Fibroblast of the conjunctiva (primary cell): ENCODE results near the gene PRM3.

Source experiments
- DNase-seq: peaks from one replicate; pipeline ENCODE4 v3.0.0-alpha.2; 2010; ENCODE audit warnings: low read depth

Gene PRM3

DNA sequence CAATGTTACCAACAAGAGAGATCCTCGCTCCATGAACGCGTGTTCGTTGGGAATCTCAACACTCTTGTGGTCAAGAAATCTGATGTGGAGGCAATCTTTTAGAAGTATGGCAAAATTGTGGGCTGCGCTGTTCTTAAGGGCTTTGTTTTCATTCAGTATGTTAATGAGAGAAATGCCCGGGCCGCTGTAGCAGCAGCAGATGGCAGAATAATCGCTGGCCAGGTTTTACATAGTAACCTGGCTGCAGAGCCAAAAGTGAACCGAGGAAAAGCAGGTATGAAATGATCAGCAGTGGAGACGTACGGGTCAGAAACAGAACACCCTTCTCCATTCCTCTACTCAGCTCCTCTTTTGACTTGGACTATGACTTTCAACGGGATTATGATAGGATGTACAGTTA lies 30.8 kb downstream of the PRM3 start:
- DNase-seq, result no peak

DNA sequence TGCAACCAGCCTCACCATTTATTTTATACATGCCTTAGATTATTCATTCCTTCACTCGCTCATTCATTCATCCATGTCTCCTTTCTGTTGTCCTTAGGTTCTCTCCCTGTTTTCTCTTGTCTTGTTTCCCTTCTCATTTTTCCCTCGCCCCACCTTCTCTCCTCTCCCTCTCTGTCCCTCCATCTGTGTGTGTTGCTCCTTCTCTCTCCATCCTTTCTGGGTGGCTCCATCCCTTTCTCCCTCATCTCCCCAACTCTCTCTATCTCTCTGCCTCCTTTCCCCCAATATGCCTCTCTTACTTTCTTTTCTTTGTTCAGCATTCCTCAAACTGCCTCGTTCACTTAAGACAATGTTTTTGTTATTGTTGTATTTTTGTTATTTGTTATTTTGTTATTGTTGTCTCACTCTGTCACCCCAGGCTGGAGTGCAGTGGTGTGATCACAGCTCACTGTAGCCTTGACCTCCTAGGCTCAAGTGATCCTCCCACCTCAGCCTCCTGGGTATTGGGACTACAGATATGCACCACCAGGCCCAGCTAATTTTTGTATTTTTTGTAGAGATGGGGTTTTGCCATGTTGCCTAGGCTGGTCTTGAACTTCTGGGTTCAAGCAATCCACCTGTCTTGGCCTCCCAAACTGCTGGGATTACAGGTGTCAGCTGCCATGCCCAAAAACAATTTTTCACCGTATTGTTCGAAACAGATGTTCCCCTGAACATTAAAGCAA lies 31.8 kb downstream of the PRM3 start:
- DNase-seq, result no peak

DNA sequence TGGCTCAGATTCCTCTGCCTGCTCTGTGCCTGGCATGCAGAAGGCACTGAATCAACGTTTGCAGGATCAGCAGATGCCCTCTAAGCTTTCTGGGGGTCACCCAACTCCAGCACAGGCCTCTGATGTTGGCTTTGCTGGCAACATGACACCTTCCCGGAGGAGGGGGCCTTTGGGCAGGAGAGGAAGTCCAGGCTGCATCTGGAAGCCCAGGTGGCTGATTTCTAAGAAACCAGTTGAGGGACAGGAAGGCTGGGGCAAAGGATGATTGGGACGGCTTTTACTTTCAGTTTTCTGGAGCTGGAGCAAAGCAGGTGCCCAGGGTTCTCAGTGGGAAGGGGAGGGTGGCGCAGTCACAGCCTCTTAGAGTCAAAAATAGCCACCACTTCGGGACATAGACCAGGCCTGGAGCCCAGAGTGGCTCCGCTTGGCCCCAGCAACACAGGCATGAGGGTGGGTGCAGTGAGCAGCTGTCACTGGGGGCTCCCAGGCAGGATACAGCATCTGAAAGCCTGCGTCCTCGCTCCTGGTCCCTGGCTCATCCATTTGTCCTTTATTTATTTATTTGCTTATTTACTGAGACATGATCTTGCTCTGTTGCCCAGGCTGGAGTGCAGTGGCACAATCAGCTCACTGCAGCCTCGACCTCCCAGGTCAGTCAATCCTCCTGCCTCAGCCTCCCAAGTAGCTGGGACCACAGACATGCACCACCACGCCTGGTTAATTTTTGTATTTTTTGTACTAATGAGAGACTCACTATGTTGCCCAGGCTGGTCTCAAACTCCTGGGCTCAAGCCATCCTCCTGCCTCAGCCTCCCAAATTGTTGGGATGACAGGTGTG lies 32.6 kb downstream of the PRM3 start:
- no peak for DNase-seq

DNA sequence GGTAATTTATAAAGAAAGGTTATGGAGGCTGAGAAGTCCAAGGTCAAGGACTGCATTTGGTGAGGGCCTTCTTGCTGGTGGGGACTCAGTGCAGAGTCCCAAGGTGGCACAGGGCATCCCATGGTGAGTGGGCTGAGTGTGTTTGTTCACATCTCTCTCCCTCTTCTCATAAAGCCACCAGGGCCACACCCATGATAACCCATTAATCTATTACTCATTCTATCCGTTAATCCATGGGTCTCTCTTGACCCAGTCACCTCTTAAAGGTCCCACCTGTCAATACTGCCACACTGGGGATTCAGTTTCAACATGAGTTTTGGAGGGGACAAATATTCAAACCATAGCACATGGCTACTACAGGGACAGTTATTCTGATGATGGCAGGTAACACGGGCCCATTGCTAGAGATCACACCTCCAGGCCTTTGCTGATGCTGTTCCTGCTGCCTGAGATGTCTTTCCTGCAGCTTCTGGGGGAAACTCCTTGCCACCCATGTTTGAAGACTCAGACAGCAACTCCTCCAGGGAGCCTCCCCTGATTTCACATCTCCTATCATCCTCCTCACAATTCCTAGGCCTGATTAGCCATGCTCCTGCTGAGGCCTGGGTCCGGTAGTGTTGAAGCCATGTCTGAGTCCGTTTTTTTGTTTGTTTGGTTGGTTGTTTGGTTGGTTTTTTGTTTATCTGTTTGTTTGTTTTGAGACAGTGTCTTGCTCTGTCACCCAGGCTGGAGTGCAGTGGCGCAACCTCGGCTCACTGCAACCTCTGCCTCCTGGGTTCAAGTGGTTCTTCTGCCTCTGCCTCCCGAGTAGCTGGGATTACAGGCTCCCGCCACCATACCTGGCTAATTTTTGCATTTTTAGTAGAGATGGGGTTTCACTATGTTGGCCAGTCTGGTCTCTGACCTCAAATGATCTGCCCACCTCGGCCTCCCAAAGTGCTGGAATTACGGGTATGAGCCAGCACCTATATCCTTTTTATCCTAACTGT lies 33.5 kb downstream of the PRM3 start:
- DNase-seq, result no peak

DNA sequence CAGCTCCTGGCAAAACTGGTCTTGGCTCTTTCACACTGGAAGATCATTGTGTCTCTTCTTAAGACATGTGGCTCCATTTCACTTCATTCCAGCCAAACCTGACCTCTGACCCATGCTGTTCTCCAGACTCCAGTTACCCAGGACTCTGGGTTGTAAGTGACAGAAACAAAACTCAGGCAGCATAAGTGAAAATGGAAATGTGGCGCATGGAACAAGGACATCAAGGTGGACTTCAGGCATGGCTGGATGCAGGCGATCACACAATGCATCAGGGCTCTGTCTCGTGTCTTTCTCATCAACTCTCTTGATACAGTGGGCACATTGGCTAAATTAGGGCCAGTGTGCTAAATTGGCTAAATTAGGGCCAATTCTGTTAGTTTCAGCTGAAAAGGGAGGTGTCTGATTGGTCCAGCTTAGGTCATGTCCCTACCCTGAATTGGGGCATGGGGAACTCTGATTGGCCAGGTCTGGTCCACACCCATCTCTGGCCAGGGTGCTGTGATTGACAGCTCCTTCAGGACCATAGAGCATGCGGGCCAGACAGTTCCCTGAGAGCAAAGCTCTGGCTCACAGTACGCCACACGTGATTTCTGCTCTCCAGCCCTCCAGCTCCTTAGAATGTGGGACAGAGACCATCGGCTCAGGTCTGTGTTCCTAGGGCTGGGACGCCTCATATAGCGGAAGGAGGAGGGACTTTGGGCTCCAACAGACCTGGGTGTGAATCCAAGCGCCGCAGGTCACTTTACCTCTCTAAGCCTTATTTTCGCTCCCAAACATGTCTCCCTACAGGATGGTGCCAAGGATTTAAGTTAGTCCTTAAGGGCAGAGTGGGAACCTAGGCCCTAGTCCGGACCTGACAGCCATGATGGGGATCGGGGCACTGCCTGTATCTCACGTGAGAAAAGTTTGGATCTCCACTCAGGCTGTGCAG lies 34.9 kb downstream of the PRM3 start:
- DNase-seq, result no peak

DNA sequence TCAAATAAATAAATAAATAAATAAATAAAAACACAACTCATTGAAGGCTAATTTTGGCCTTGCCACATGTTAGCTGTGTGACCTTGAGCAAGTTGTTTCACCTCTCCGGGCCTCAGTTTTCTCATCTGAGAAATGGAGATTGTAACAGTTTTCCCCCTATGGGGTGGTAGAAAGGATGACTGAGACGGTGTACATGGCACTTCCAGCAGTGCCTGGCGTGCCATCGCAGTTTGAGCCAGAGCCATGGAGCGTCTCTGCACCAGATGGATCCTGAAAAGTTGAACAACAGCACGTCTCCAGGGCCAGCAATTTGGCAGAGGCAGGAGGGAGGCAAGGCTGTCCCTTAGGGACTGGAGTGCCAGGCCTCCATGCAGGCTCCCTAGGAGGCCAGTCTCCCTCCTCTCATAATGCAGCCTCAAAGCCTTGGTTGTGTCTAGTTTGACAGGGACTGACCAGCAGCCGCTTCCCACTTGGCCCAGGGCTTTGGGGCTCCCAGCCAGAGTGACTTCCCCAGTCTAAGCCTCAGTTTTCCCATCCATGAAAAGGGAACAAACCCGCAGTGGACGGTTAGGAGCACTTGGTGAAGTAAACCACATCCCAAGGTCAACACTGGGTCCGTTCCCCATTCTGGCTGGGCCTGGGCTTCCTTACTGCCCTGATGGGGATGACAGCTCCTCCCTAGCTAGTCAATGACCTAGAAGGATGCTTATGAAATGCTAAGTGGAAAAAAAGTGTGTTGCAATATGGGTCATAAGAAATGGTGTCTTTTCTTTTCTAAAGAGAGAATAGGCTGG lies 36.8 kb downstream of the PRM3 start:
- DNase-seq, result no peak

DNA sequence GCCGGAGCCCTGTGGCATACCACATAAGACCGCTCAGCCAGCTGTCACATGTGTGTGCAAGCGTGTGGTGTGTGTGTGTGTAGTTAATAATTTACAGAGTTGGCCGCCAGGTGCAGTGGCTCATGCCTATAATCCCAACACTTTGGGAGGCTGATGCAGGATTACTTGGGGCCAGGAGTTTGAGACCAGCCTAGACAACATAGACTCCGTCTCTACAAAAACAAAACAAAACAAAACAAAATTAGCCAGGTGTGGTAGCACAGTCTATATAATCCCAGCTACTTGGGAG lies 37.8 kb downstream of the PRM3 start:
- no peak for DNase-seq

DNA sequence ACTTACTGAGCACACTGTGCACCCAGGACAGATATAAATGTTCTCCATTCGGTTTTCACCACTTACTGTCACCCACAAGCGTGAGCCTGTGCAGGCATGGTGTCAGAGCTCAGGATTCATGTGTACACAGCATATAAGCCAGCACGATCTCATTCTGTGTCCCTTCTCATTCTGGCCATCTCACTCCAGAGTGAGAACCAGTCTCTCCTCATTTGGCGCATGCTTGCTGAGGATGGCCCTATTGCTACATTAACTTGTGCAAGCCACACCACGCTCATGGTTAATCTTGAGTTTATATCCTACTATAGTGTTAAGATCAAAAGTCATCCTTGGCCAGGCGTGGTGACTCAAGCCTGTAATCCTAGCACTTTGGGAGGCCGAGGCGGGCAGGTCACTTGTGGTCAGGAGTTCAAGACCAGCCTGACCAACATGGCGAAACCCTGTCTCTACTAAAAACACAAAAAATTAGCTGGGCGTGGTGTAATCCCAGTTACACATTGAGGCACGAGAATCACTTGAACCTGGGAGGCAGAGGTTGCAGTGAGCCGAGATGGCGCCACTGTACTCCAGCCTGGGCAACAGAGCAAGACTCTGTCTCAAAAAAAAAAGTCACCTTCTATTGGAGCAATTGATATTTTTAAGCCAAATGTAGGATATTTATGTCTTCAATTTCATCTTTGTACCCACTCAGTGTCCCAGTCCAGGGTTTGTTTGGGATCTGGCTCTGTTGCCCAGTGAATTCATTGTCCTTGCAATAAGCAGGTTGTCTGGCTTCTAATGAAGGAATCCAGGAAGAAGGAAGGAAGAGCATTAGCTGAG lies 38.3 kb downstream of the PRM3 start:
- DNase-seq, result no peak

DNA sequence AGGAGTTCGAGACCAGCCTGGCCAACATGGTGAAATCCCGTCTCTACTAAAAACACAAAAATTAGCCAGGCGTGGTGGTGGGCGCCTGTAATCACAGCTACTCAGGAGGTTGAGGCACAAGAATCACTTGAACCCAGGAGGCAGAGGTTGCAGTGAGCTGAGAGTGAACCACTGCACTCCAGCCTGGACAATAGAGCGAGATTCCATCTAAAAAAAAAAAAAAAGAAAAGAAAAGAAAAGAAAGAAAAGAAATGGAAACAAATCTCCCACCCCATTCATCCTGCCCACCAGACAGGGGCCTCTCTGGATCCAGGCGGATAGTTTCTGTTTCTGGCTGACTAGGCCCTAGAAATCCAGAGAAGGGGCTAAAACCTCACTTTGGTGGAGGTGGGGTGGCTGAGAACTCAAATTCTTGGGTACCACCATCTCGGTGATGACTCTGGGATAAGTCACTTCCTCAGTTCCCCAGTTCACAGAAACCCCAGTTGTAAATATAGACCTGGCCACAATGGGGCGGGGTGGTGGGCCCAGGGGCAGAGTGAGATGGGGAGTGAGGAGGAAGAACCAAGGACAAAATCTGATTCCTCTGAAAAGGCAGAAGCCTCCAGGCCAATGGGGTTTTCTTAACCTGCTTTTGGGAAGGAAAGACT lies 39.6 kb downstream of the PRM3 start:
- DNase-seq, result no peak

DNA sequence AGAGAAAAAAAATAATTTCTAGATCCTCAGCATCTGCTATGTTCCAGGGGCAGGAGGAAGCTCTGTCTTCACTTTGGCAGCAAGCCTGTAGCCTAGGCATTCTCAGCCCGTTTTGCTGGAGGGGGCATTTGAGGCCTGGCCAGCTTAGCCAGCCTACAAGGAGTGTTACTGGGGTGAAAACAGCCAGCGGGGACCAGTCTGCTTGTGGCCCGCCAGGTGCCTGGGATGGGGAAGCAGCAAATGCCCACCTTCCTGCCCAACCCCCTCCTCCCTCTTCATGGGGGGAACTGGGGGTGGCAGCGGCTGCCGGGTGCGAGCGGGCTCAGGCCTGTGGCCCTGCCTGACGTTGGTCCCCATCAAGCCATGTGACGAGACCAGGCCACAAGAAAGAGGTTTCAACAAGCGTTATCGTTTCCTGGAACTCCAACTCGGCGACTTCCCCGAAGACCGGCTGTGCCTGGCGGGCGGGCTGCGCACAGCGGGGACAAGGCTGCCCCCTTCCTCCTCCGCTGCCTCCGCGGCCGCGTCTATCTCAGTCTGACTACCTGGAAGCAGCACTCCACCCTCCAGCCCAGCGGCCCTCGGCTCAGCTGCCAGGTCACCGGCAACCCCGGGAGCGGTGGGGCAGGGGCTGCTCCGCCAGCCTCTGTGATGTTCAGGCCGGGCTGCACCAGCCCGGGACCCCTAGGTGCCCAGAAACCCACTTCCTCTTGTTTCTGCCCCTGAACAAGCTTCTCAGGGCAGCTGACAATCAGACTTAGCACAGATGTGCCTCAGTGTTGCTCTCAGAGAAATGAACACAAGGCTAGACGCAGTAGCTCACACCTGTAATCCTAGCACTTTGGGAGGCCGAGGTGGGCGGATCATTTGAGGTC lies 40.3 kb downstream of the PRM3 start:
- DNase-seq, result no peak

DNA sequence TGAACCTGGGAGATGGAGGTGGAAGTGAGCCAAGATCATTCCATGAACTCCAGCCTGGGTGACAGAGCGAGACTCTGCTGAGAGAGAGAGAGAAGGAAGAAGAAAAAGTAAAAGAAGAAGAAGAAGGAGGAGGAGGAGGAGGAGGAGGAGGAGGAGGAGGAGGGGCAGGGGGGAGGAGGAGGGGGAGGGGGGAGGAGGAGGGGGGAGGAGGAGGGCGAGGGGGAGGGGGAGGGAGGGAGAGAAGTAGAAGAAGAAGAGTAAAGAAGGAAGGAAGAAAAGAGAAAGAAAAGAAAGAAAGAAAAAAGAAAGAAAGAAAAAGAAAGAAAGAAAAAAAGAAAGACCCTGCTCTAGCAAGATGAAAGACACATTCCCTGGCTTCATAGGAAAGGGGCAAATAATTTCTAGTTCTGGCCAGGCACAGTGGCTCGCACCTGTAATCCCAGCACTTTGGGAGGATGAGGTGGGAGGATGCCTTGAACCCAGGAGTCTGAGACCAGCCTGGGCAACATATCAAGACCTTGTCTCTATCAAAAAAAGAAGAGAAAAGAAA lies 41.1 kb downstream of the PRM3 start:
- DNase-seq, result no peak

DNA sequence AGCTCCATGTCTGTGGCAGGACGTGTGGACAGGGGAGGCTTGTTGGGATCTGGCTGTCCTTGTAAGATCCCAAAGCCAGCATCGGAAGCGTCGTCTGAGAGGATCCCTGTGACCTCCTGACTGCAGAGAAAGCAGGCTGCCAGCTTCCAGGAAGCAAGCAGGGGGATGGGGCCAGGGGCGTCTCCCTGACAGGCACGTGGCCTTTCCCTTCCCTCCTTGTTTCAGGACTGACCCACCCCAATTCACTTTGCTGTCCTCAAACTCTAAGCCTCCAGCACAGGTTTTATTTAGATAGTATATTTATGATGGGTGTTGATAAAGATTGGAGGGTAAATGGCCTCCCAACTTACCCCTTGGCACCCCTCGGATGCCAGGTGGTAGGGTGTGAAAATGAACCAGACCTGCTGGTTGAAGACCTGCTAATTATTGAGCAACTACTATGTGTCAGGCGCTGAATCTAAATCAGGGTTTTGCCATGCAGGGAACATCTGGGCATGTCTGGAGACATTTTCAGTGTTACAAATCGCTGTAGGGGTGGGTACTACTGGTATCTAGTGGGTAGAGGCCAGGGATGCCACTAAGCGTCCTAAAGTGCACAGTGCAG lies 42.0 kb downstream of the PRM3 start:
- DNase-seq, result no peak

DNA sequence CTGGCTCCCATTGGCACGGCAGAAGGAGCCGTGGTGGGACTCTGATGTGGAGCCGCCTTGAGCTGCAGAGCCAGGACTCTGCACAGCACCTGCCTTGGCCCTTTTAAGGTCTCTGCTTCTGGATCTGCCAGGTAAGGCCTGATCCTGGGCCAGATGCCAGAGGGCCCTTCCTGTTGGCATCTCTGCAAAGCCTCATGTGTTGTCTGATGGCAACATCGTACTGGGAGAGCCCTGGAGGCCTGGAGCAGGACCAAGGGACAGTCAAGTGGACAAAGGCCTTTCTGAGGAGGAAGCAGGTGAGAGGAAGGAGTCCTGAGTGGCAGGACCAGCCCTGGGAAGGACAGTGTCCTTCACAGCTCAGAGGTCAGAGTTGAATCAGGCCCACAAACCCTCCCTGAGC lies 43.5 kb downstream of the PRM3 start:
- DNase-seq, result no peak

DNA sequence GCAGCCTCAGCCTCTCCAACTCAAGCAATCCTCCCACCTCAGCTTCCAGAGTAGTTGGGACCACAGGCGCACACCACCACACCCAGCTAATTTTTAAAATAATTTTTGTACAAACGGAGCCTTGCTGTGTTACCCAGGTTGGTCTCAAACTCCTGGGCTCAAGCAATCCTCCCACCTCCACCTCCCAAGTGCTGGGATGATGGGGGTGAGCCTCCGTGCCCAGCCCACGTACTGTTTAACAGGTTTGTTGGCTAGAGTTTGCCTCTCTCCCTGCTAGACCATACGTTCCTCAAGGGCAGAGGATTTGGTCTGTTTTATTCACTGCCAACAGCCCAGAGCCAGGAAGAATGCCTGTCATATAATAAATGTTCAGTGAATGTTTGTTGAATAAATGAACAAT lies 44.0 kb downstream of the PRM3 start:
- no peak for DNase-seq

DNA sequence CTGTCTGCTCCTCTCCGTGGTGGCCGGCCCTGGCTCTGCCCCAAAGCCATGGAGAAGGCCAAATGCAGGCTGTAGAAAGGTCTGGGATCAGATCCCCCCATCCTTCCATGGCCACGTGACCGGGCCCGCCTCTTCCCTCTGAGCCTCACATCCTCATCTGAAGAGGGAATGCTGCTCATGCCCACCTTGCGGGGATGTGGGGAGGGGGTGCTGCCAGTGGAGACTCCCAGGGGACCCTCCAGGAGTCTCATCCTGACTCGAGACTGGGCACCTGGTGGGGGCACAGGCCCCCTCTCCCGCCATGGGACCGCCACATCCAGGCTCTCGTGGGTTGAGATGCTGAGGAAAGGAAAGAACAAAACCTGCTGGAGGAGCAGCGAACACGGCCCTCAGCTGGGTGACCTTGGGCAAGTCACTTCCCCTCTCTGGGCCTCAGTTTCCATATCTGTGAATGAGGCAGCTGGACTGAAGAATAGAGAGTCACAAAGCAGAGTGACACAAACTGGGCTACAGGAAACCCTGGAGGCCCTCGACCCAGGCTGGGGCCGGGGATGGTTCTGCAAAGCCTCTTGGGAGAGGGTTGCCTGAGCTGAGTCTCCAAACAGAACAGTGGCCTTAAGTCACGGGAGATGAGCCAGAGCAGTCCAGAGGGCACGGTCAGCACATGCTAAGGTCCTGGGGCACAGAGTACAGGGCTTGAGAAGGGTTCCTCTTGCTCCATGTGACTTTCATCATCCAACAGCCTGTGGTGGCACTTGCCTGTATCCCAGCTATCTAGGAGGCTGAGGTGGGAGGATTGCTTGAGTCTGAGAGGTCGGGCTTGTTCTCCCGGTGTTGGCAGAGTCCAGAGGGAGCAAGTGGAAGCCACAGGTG lies 47.5 kb downstream of the PRM3 start:
- no peak for DNase-seq

DNA sequence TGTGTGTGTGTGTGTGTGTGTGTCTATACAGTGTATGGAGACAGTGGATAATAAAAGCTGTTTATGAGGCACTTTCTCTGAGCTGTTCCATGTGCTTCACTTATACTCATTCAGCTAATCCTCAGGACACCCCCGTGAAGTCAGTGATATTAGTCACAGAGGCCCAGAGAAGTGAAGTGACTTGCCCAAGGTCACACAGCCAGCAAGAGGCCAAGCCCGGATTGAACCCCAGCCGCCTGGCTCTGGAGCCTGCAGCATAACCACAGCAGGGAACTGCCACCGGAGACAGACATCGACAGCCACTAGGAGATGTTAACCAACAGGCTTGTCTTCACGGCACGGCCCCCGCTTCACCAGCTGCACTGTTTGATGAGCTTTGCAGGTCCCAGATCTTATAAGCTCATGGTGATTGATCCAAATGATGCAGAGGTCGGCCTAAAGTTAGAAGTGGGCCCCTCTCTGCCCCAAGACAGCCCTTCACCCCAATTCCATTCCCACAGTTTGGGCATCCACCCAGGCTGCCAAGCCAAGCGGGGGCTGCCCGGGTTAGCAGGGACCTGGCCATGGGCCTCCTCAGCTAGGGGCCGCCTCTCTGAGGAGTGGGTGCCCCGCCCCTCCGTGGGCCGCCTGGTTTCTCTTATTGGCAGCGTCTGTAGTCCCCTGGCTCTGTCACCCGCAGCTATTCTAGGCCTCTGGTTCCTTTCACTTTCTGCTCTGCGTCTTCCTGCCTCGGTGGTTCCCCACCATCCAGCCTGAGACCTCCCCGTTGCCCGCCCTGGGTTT lies 48.3 kb downstream of the PRM3 start:
- DNase-seq, result no peak
